Cardiac atrium fibroblast (primary cell): Measurements from ENCODE around the gene PAPOLA. TPM values are rescaled to one million over a fixed set of nuclear protein-coding genes. Genes with fewer than 3 reads are reported as not detected.

Experiments used
- total RNA-seq: library from RNA; depleted of rRNA; stranded (reverse); fragments of >200 nt; gene quantifications from 2 replicates; pipeline ENCODE4 v1.2.3, GENCODE V29; 2015

The PAPOLA gene
- total RNA-seq = 39.0 and 57.8 TPM in 2 replicates

GRCh38 chr14:96501740-96502620, at the start of gene PAPOLA:
TSS of gene PAPOLA (plus strand) at chr14:96502382. CDS start at chr14:96502593, 211 bp downstream.

Other genes starting within 250 kb of the PAPOLA start
- 1.8 TPM in 1 of 2 replicates, not detected in the other for gene BDKRB1, start 246.2 kb upstream of the PAPOLA start, total RNA-seq
- gene ATG2B, start 139.0 kb upstream of the PAPOLA start, total RNA-seq = 8.1 and 10.0 TPM in 2 replicates
- 15.7 and 16.0 TPM in 2 replicates for gene GSKIP, start 138.9 kb upstream of the PAPOLA start, total RNA-seq
- not detected in 2 replicates for gene AK7, start 110.3 kb upstream of the PAPOLA start, total RNA-seq